Activated CD8-positive, alpha-beta T cell treated with anti-CD3 and anti-CD28 coated beads, Interleukin-2, amount 10 ng/mL, durations not matched to agents 7 days and 5 days (primary cell): ENCODE measurements around the gene FAM237A. TPM values are rescaled to one million over a fixed set of nuclear protein-coding genes. Genes with fewer than 3 reads are reported as not detected.

Source experiments
- ATAC-seq: fragments of 150-1000 bp; cut with Tn5 transposase; one replicate; pipeline ENCODE4 v1.10.0; 2021; ENCODE audit warnings: moderate library complexity
- CTCF ChIA-PET: fragments of 350-600 bp; sonication (Branson Sonifier 250); formaldehyde crosslinking; loops from one replicate; lab custom pipeline; 2021; ENCODE audit warnings: antibody characterized with exemption; lab: Charles Lee
- POLR2A ChIA-PET: fragments of 350-600 bp; sonication (Branson Sonifier 250); formaldehyde crosslinking; loops from one replicate; lab custom pipeline; 2021; ENCODE audit warnings: antibody characterized with exemption; lab: Charles Lee
- DNase-seq: peaks from one replicate; pipeline ENCODE4 v3.0.0-alpha.2; 2020
- H3K27ac Mint-ChIP-seq: one replicate; pipeline ENCODE4 v1.8.0; 2021; ENCODE audit warnings: mild to moderate bottlenecking, mixed read lengths
- H3K27me3 Mint-ChIP-seq: one replicate; pipeline ENCODE4 v1.8.0; 2021; ENCODE audit warnings: low read depth, mixed read lengths
- H3K36me3 Mint-ChIP-seq: one replicate; pipeline ENCODE4 v1.8.0; 2021; ENCODE audit warnings: low read depth, mixed read lengths
- H3K4me1 Mint-ChIP-seq: one replicate; pipeline ENCODE4 v1.8.0; 2021; ENCODE audit warnings: low read depth, mixed read lengths
- H3K4me3 Mint-ChIP-seq: one replicate; pipeline ENCODE4 v1.8.0; 2021; ENCODE audit warnings: mild to moderate bottlenecking, mixed read lengths
- H3K9me3 Mint-ChIP-seq: one replicate; pipeline ENCODE4 v1.8.0; 2022; ENCODE audit warnings: mixed read lengths; ENCODE audit not compliant: insufficient read depth
- total RNA-seq, 2 experiments: library from RNA; stranded (reverse); gene quantifications; one replicate each; pipeline ENCODE4 v1.2.3, GENCODE V29; 2021

Gene FAM237A
- total RNA-seq, 2 experiments from 2014 or later, result not detected

DNA sequence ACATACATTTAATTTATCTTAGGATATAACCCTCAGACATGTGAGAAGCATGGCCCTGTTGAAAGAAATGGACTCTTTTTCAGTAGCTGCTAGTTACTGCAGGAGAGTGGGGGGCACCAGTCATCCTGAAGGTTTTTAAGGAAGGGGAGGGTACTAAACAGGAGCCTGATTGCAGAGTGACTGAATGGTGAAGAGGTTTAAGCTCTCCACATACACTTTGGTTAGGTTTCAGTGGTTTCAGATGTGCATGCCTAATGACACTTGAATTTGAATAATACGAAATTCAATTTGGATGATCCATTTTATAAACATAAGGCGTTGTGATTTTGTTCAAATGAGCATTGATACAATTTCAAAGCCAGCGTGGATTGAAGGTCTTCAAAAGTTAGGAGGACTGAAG is 10.9 kb upstream of the FAM237A start:
- no peak for ATAC-seq
- H3K9me3 Mint-ChIP-seq, result no peaks in the 10 kb centered on the region
- H3K4me3 Mint-ChIP-seq, result no peak overlapping the region
- no peaks in the 10 kb centered on the region for H3K4me1 Mint-ChIP-seq
- no peak overlapping the region for H3K27ac Mint-ChIP-seq
- H3K36me3 Mint-ChIP-seq, result no peaks in the 10 kb centered on the region
- CTCF ChIA-PET, result no interaction called here
- peaks cover 3% of the 10 kb centered on the region for H3K27me3 Mint-ChIP-seq
- POLR2A ChIA-PET, result no interaction called here
- no peak for DNase-seq

GRCh38 chr2:206635015-206635414 is 7.3 kb upstream of the FAM237A start:
- Mint-ChIP-seq H3K27me3 (no peaks in the 10 kb centered on the region), H3K9me3 (no peaks in the 10 kb centered on the region), H3K27ac (no peak overlapping the region), H3K4me3 (no peak overlapping the region), H3K4me1 (no peaks in the 10 kb centered on the region), H3K36me3 (no peaks in the 10 kb centered on the region)
- no peak for DNase-seq
- CTCF ChIA-PET, result no interaction called here
- ATAC-seq, result no peak
- POLR2A ChIA-PET, result no interaction called here

GRCh38 chr2:206639636-206640035 is 2.7 kb upstream of the FAM237A start:
- POLR2A ChIA-PET, result interaction anchor here (0.5 kb wide), 1 partner anchor 336 kb away, joined by 3 read pairs; no protein-coding TSS in a partner anchor
- ATAC-seq (no peak), DNase-seq (no peak)
- no peaks in the 10 kb centered on the region for H3K36me3 Mint-ChIP-seq
- no peaks in the 10 kb centered on the region for H3K27me3 Mint-ChIP-seq
- no peak overlapping the region for H3K4me3 Mint-ChIP-seq
- no peaks in the 10 kb centered on the region for H3K4me1 Mint-ChIP-seq
- H3K27ac Mint-ChIP-seq, result no peak overlapping the region
- CTCF ChIA-PET, result no interaction called here
- no peaks in the 10 kb centered on the region for H3K9me3 Mint-ChIP-seq

DNA sequence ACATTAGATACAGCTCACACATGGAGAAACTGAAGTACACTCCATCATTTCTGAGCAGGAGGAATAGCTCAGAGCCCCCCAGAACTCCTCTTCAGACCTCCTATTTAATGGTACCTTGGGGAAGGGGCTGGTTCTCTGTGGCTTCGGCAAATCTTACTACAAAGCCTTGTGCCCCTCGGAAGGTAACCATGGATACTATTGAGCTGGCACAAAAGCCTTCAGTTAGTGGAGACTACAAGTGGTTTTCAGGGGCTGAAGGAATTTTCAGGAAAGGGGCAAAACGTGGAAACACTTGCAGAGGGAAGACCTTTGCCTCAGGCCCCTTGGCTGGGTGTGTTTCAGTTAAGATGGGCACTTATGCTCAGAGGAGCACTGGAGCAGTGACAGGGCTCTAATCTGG is 1.1 kb upstream of the FAM237A start:
- no peaks in the 10 kb centered on the region for H3K9me3 Mint-ChIP-seq
- ChIA-PET POLR2A (no interaction called here), CTCF (no interaction called here)
- H3K27ac Mint-ChIP-seq, result no peak overlapping the region
- no peaks in the 10 kb centered on the region for H3K36me3 Mint-ChIP-seq
- DNase-seq, result no peak
- no peaks in the 10 kb centered on the region for H3K4me1 Mint-ChIP-seq
- no peak overlapping the region for H3K4me3 Mint-ChIP-seq
- no peak for ATAC-seq
- H3K27me3 Mint-ChIP-seq, result no peaks in the 10 kb centered on the region

DNA sequence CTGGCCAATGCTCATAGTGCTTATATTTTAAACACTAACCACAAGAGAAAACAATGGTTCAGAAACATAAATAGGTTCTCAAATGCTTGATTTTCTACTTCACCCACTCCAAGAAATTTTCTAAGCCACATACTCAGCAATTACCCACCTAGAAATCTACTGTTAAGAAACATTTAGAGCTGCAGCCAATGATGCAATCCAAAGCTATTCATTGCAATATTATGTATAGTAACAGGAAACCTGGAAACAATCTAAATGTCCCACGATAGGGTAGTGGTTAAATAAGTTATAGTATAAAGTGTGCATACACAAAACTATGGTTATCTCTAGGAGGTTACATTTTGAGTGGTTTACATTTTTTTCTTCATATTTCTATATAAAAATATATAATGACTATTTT is 5.7 kb downstream of the FAM237A start:
- H3K27me3 Mint-ChIP-seq, result no peaks in the 10 kb centered on the region
- POLR2A ChIA-PET, result no interaction called here
- no peaks in the 10 kb centered on the region for H3K36me3 Mint-ChIP-seq
- no peak overlapping the region for H3K4me3 Mint-ChIP-seq
- no peaks in the 10 kb centered on the region for H3K4me1 Mint-ChIP-seq
- no peaks in the 10 kb centered on the region for H3K9me3 Mint-ChIP-seq
- CTCF ChIA-PET, result no interaction called here
- no peak for ATAC-seq
- no peak for DNase-seq
- H3K27ac Mint-ChIP-seq, result no peak overlapping the region

- ATAC-seq, result no peak
Observed at GRCh38 chr2:206657087-206657486, 14.8 kb downstream of the FAM237A start.

DNA sequence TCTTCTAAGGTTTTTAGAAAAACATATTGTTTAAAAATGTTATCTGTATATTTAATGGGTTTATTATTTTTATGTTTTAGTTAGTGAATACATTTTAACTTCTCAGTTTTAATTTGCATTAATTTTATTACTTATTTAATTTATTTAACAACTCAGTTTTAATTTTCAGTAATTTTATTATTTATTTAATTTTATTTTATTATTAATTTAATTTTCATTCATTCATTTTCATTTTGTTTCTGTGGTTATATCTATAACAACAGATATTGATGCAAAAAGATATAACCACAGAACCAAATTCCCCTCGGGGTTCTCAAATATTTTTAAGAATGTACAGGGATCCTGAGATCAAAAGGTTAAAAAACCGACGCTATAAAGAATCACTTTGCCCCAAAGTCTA is 23.0 kb downstream of the FAM237A start:
- Mint-ChIP-seq H3K9me3 (no peaks in the 10 kb centered on the region), H3K36me3 (no peaks in the 10 kb centered on the region), H3K4me1 (no peaks in the 10 kb centered on the region), H3K27ac (no peak overlapping the region), H3K4me3 (no peak overlapping the region), H3K27me3 (peaks cover 6% of the 10 kb centered on the region)
- POLR2A ChIA-PET, result no interaction called here
- CTCF ChIA-PET, result no interaction called here
- ATAC-seq, result no peak
- DNase-seq, result no peak

More at GRCh38 chr2:206657087-206657486, 14.8 kb downstream of the FAM237A start:
- Mint-ChIP-seq H3K4me1 (no peaks in the 10 kb centered on the region), H3K27me3 (no peaks in the 10 kb centered on the region), H3K9me3 (no peaks in the 10 kb centered on the region), H3K27ac (no peak overlapping the region), H3K4me3 (no peak overlapping the region), H3K36me3 (no peaks in the 10 kb centered on the region)
- POLR2A ChIA-PET, result no interaction called here
- no peak for DNase-seq
- CTCF ChIA-PET, result no interaction called here

DNA sequence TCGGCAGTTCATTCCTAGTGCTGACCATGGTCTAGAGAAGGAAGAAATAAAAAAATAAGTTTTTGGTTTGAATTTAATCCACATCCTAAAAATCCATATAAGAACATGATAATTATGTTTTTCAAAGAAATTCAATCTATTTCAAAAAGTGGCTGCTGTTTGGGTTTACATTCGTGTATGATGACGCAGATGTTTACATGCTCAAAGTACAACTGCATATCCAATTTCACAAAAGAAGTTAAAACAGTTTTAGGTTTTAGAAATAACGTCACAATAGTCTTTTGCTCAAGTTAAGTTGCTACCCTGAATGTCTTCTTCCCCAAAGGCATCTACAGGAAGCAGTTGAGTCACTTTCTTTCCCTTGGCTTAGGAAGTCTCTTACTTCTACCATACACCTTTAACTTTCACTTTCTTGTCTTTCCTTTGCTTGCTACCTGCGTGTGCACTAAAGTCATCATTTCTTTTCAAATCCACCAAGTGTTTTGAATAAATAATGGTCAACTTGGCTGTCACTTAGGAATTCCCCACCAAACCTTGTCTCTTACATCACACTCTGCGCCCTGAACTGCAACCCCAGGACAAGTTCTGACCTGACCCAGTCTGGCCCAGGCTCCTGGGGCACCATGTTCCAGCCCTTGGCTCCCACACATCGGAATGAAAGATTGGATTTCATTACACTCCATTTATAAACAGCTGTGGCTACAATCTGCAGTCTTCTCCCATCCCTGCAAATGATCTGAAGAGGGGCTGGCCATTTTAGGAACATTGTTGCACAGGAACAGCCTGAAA is 28.4 kb downstream of the FAM237A start:
- POLR2A ChIA-PET, result no interaction called here

DNA sequence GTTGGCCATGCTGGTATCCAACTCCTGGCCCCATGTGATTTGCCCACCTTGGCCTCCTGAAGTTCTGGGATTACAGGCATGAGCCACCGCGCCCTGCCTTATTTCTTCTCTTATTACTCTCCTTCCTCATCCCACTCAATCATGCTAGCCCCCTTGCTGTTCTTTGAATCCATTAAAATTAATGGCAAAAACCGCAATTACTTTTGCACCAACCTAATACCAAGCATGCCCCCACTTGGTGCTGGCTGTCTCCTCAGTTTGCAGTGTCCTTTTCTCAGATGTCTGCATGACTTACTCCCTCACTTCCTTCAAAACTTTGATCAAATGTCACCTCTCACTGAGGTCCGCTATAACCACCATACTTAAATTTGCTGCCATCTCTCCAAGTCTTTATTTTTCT is 41.3 kb downstream of the FAM237A start:
- DNase-seq, result no peak
- no peak for ATAC-seq

More for the DNA sequence above, 28.4 kb downstream of the FAM237A start:
- ATAC-seq (no peak), DNase-seq (no peak)
- no peak overlapping the region for H3K4me3 Mint-ChIP-seq
- H3K4me1 Mint-ChIP-seq, result no peaks in the 10 kb centered on the region
- no peak overlapping the region for H3K27ac Mint-ChIP-seq
- no peaks in the 10 kb centered on the region for H3K9me3 Mint-ChIP-seq
- CTCF ChIA-PET, result no interaction called here
- H3K36me3 Mint-ChIP-seq, result no peaks in the 10 kb centered on the region
- H3K27me3 Mint-ChIP-seq, result peaks cover 5% of the 10 kb centered on the region

DNA sequence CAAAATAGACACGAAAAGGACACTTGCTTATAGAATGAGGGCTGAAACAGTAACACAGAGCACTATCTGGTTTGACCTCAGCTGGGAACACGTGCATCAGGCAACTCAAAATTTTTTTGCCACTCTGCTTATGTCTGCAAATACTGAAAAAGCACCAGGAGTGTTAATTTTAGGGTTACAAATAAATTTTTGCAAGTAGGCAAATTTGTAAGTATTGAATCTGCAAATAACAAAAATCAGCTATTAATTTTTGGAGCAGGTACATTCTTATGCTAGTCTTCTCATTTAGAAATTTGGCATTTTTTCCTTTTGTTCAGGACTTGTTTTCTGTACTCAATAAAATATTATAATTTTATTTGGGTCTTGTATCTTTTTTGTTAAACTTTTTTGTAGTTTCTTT is 46.2 kb downstream of the FAM237A start:
- Mint-ChIP-seq H3K27ac (no peak overlapping the region), H3K36me3 (no peaks in the 10 kb centered on the region), H3K4me1 (peaks cover 3% of the 10 kb centered on the region), H3K4me3 (no peak overlapping the region), H3K27me3 (peaks cover 5% of the 10 kb centered on the region), H3K9me3 (no peaks in the 10 kb centered on the region)
- CTCF ChIA-PET, result interaction anchor here (1.0 to 1.1 kb wide), 2 partner anchors 92 to 788 kb away, joined by 3 read pairs; no protein-coding TSS in a partner anchor
- no peak for ATAC-seq
- POLR2A ChIA-PET, result interaction anchor here (0.6 kb wide), 1 partner anchor 1691 kb away, joined by 4 read pairs; no protein-coding TSS in a partner anchor
- DNase-seq, result no peak

More for the DNA sequence above, 41.3 kb downstream of the FAM237A start:
- H3K4me1 Mint-ChIP-seq, result no peaks in the 10 kb centered on the region
- no peaks in the 10 kb centered on the region for H3K9me3 Mint-ChIP-seq
- no peaks in the 10 kb centered on the region for H3K36me3 Mint-ChIP-seq
- ChIA-PET CTCF (no interaction called here), POLR2A (no interaction called here)
- H3K27me3 Mint-ChIP-seq, result peaks cover 14% of the 10 kb centered on the region
- H3K27ac Mint-ChIP-seq, result no peak overlapping the region
- H3K4me3 Mint-ChIP-seq, result no peak overlapping the region

DNA sequence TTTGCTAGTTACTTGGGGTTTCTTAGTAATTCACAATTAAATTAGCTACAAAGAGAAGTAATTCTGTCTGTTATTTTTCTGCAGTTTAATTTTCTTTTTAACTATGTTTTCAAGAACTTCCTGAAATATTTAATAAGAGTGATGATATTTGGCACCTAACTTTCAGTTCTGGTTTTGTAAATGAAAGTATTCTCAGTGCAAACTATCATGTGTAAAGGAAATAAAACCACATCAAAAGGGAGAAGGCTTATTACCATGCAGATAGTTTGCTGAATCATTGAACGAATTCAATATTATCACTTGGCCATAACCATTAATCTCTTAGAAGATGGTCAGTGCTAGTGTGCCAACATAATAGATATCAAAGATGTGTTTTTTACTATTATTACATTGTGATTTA is 46.7 kb downstream of the FAM237A start:
- ChIA-PET CTCF (interaction anchor here (1.1 to 1.2 kb wide), 2 partner anchors 93 to 787 kb away, joined by 3 read pairs; no protein-coding TSS in a partner anchor), POLR2A (interaction anchor here (0.6 kb wide), 1 partner anchor 1691 kb away, joined by 4 read pairs; no protein-coding TSS in a partner anchor)
- Mint-ChIP-seq H3K4me1 (peaks cover 3% of the 10 kb centered on the region), H3K4me3 (no peak overlapping the region), H3K27me3 (peaks cover 5% of the 10 kb centered on the region), H3K9me3 (no peaks in the 10 kb centered on the region), H3K36me3 (no peaks in the 10 kb centered on the region), H3K27ac (no peak overlapping the region)
- ATAC-seq, result no peak
- no peak for DNase-seq

DNA sequence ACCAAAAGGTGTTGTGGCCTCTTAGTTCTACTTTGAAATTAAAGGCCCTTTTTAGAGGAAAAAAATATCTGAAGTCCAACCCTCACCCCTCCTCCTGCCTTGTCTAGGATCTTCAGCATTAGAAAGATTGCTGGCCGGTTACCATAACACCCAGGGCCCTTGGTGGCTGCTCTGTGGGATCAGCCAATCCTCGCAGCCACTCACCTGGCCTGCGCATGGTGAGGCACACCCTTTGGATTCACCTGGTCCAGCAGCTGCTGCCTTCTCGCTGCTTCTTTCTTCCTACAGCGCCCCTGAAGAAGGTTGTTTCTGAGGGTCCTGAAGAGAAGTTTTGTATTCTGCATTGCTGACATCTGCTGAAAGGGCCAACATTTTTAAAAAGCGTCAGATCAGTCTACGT is 50.7 kb downstream of the FAM237A start:
- POLR2A ChIA-PET, result no interaction called here
- no peak overlapping the region for H3K27ac Mint-ChIP-seq
- no peaks in the 10 kb centered on the region for H3K9me3 Mint-ChIP-seq
- CTCF ChIA-PET, result no interaction called here
- H3K36me3 Mint-ChIP-seq, result no peaks in the 10 kb centered on the region
- H3K4me3 Mint-ChIP-seq, result no peak overlapping the region
- peaks cover 7% of the 10 kb centered on the region for H3K27me3 Mint-ChIP-seq
- peaks cover 3% of the 10 kb centered on the region for H3K4me1 Mint-ChIP-seq
- no peak for ATAC-seq
- no peak for DNase-seq
